HCT116 (cell line): ENCODE measurements around the gene CNTNAP5. TPM values are rescaled to one million over a fixed set of nuclear protein-coding genes. Genes with fewer than 3 reads are reported as not detected.

Experiments
- ATAC-seq: fragments of 200-7000 bp; cut with Tn5 transposase; 2 replicates; pipeline ENCODE4 v1.9.1; 2020; ENCODE audit warnings: mild to moderate bottlenecking, moderate library complexity
- BruUV-seq: library from RNA; stranded (reverse); fragments of 400-500 nt; replicated peaks from 2 replicates; lab custom pipeline; 2021; lab: Mats Ljungman, UMichigan
- CTCF ChIA-PET: fragments of 300-600 bp; sonication (Branson Sonifier 250); formaldehyde crosslinking; loops from one replicate; lab custom pipeline; 2021; ENCODE audit warnings: antibody characterized with exemption; lab: Charles Lee
- POLR2A ChIA-PET: fragments of 300-600, 350-600 bp; sonication (Branson Sonifier 250); formaldehyde crosslinking; loops from one replicate; lab custom pipeline; 2021; ENCODE audit warnings: antibody characterized with exemption; lab: Charles Lee
- RAD21 ChIA-PET, 2 experiments: fragments of 300-600 bp; sonication (Branson Sonifier 250); formaldehyde crosslinking; loops; one replicate each; lab custom pipeline; 2023; ENCODE audit warnings: low total read pairs in 2 of 2; ENCODE audit not compliant: uncharacterized antibody in 2 of 2, unreplicated experiment in 2 of 2, low non-redundant PET in 1 of 2; lab: Charles Lee
- DNase-seq: peaks from one replicate; pipeline ENCODE4 v3.0.0-alpha.2; 2010; ENCODE audit warnings: low read depth, low spot score
- H2AFZ ChIP-seq: fragments of 200-600 bp; shearing (Covaris generic), sonication (generic); 2 replicates; pipeline ENCODE4 v1.6.1; 2017; ENCODE audit warnings: low read depth, mixed run types, mixed read lengths, antibody characterized with exemption, low read length; ENCODE audit not compliant: poor library complexity, severe bottlenecking
- H3K27ac ChIP-seq: 2 replicates; pipeline ENCODE4 v1.5.1; 2012; ENCODE audit warnings: low read depth, low read length
- H3K27me3 ChIP-seq: fragments of 200-600 bp; sonication (generic); 2 replicates; pipeline ENCODE4 v1.6.1; 2016; ENCODE audit warnings: mixed run types, low read length, mixed read lengths; ENCODE audit not compliant: insufficient read depth
- H3K36me3 ChIP-seq, 2 experiments: fragments of 200-500 bp in 1 of 2; fragments of 200-600 bp in 1 of 2; sonication (Bioruptor generic) in 1 of 2; sonication (generic) in 1 of 2; 2 replicates each; pipeline versions ENCODE4 v1.5.1 to v1.6.1; 2014 to 2016; ENCODE audit warnings: low read length in 2 of 2, inconsistent platforms in 1 of 2, mixed read lengths in 1 of 2, mixed run types in 1 of 2; ENCODE audit not compliant: insufficient read depth in 2 of 2, control insufficient read depth in 1 of 2
- H3K4me1 ChIP-seq, 2 experiments: fragments of 200-600 bp in 1 of 2; sonication (generic) in 1 of 2; 2 replicates each; pipeline versions ENCODE4 v1.5.1 to v1.6.1; 2012 to 2017; ENCODE audit warnings: low read length in 2 of 2, inconsistent platforms in 1 of 2, mild to moderate bottlenecking in 1 of 2, mixed read lengths in 1 of 2, mixed run types in 1 of 2, moderate library complexity in 1 of 2; ENCODE audit not compliant: insufficient read depth in 2 of 2, control insufficient read depth in 1 of 2
- H3K4me2 ChIP-seq: fragments of 200-600 bp; sonication (generic); 2 replicates; pipeline ENCODE4 v1.6.1; 2017; ENCODE audit warnings: mixed run types, low read length, mixed read lengths
- H3K4me3 ChIP-seq, 2 experiments: fragments of 200-600 bp in 1 of 2; sonication (generic) in 1 of 2; replicated peaks in 1 of 2; 2 replicates each; pipeline ENCODE4 v1.5.1; 2011 to 2016; ENCODE audit warnings: low read length in 2 of 2, control low read depth in 1 of 2, low read depth in 1 of 2, mild to moderate bottlenecking in 1 of 2, mixed read lengths in 1 of 2, mixed run types in 1 of 2
- H3K79me2 ChIP-seq: fragments of 200-600 bp; sonication (generic); 2 replicates; pipeline ENCODE4 v1.6.1; 2017; ENCODE audit warnings: mild to moderate bottlenecking, mixed run types, low read length, moderate library complexity, mixed read lengths; ENCODE audit not compliant: insufficient read depth
- H3K9ac ChIP-seq: fragments of 200-600 bp; sonication (generic); 2 replicates; pipeline ENCODE4 v1.6.1; 2016; ENCODE audit warnings: low read length, mixed read lengths
- H3K9me2 ChIP-seq: fragments of 200-600 bp; sonication (generic), shearing (Covaris generic); 2 replicates; pipeline ENCODE4 v1.6.1; 2017; ENCODE audit warnings: mixed run types, mild to moderate bottlenecking, moderate library complexity; ENCODE audit not compliant: insufficient read depth
- H3K9me3 ChIP-seq, 2 experiments: fragments of 200-500 bp in 1 of 2; fragments of 200-600 bp in 1 of 2; sonication (Bioruptor generic) in 1 of 2; sonication (generic) in 1 of 2; 2 replicates each; pipeline ENCODE4 v1.6.1; 2014 to 2017; ENCODE audit warnings: low read length in 2 of 2, mixed read lengths in 2 of 2, inconsistent platforms in 1 of 2, low read depth in 1 of 2, mild to moderate bottlenecking in 1 of 2, mixed run types in 1 of 2, moderate library complexity in 1 of 2; ENCODE audit not compliant: control insufficient read depth in 1 of 2, insufficient read depth in 1 of 2
- H4K20me1 ChIP-seq: fragments of 200-600 bp; sonication (generic), shearing (Covaris generic); 2 replicates; pipeline ENCODE4 v1.6.1; 2017; ENCODE audit warnings: mixed run types, mild to moderate bottlenecking, moderate library complexity; ENCODE audit not compliant: insufficient read depth
- CBX3 ChIP-seq: IDR thresholded peaks from 2 replicates; pipeline ENCODE4 v1.6.1; 2012; ENCODE audit warnings: low read depth
- CEBPB ChIP-seq: IDR thresholded peaks from 2 replicates; pipeline ENCODE4 v1.6.1; 2012; ENCODE audit warnings: low read depth
- CTCF ChIP-seq, 3 experiments: fragments of 200-600 bp in 1 of 3; sonication (generic) in 1 of 3; IDR thresholded peaks in 2 of 3; conservative IDR thresholded peaks in 1 of 3; 2 replicates each; pipeline ENCODE4 v1.5.1; 2012 to 2017; ENCODE audit warnings: low read depth in 2 of 3, low read length in 2 of 3, antibody characterized with exemption in 1 of 3, borderline replicate concordance in 1 of 3, control low read depth in 1 of 3, mild to moderate bottlenecking in 1 of 3, mixed read lengths in 1 of 3, mixed run types in 1 of 3, moderate library complexity in 1 of 3; ENCODE audit not compliant: insufficient read depth in 1 of 3
- EGR1 ChIP-seq: IDR thresholded peaks from 2 replicates; pipeline ENCODE4 v1.6.1; 2012; ENCODE audit warnings: low read depth
- EZH2 ChIP-seq: fragments of 200-600 bp; sonication (generic); IDR thresholded peaks from 2 replicates; pipeline ENCODE4 v1.6.1; 2017; ENCODE audit warnings: antibody characterized with exemption, mixed run types
- FOSL1 ChIP-seq: IDR thresholded peaks from 2 replicates; pipeline ENCODE4 v1.6.1; 2012; ENCODE audit warnings: low read depth
- JUND ChIP-seq: IDR thresholded peaks from 2 replicates; pipeline ENCODE4 v1.6.1; 2012
- POLR2A ChIP-seq: IDR thresholded peaks from 2 replicates; pipeline ENCODE4 v1.7.0; 2011; ENCODE audit warnings: borderline replicate concordance; ENCODE audit not compliant: insufficient read depth, insufficient read length; ENCODE audit errors: extremely low read depth
- RAD21 ChIP-seq: IDR thresholded peaks from 2 replicates; pipeline ENCODE4 v1.6.1; 2012; ENCODE audit warnings: low read depth, mild to moderate bottlenecking
- SIN3A ChIP-seq: IDR thresholded peaks from 2 replicates; pipeline ENCODE4 v1.6.1; 2012; ENCODE audit warnings: low read depth
- SP1 ChIP-seq: IDR thresholded peaks from 2 replicates; pipeline ENCODE4 v1.6.1; 2012; ENCODE audit warnings: low read depth
- SRF ChIP-seq: IDR thresholded peaks from 2 replicates; pipeline ENCODE4 v1.6.1; 2012; ENCODE audit warnings: low read depth
- ZNF274 ChIP-seq: fragments of 200-500 bp; sonication (Bioruptor generic); IDR thresholded peaks from 2 replicates; pipeline ENCODE4 v1.6.1; 2014; ENCODE audit warnings: mild to moderate bottlenecking, low read depth, low read length, inconsistent platforms
- intact Hi-C: fragments of 100-400 bp; cut with micrococcal nuclease; formaldehyde crosslinking; loops from 2 replicates; pipeline ENCODE4 v1.10.0; 2022
- total RNA-seq: library from RNA; stranded (reverse); gene quantifications from one replicate; pipeline ENCODE4 v1.2.1, GENCODE V29; 2021; ENCODE audit not compliant: unreplicated experiment
- TF ChIP-seq, protein P1 (sequence below): IDR thresholded peaks from 2 replicates; pipeline ENCODE4 v1.6.1; 2012

The CNTNAP5 gene
- total RNA-seq, 1 experiment from 2014 or later = not detected

- CTCF ChIA-PET = no interaction called here
- POLR2A ChIA-PET = no interaction called here
- Histone ChIP-seq H3K4me2 (no peak overlapping the region), H3K79me2 (no peaks in the 10 kb centered on the region), H3K27ac (no peak overlapping the region), H3K4me3 (no peak overlapping the region), H3K9me3 (peaks cover 6 to 31% of the 10 kb centered on the region in 2 experiments; a peak in 2 of 4 replicates), H3K36me3 (no peaks in the 10 kb centered on the region), H3K4me1 (no peaks in the 10 kb centered on the region), H3K9me2 (no peaks in the 10 kb centered on the region), H4K20me1 (no peaks in the 10 kb centered on the region), H2AFZ (no peak overlapping the region), H3K9ac (no peak overlapping the region), H3K27me3 (no peaks in the 10 kb centered on the region)
- no peak for ATAC-seq
- intact Hi-C loops = no loop called here
- RAD21 ChIA-PET = no interaction called here
- TF ChIP-seq RAD21 = no peak
- no peak for TF ChIP-seq SP1
- no peak for TF ChIP-seq JUND
- no peak for TF ChIP-seq FOSL1
- TF ChIP-seq CBX3 = no peak
- TF ChIP-seq CEBPB = no peak
- TF ChIP-seq EGR1 = no peak
- TF ChIP-seq SIN3A = no peak
- no peak for TF ChIP-seq ZNF274
- TF ChIP-seq POLR2A = no peak
- TF ChIP-seq, protein P1, sequence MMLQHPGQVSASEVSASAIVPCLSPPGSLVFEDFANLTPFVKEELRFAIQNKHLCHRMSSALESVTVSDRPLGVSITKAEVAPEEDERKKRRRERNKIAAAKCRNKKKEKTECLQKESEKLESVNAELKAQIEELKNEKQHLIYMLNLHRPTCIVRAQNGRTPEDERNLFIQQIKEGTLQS = no peak
- TF ChIP-seq SRF = no peak
- no peak for TF ChIP-seq EZH2
- no peak for TF ChIP-seq CTCF (IDR thresholded peaks at IDR 0.05 in 2 of 3, conservative IDR thresholded peaks at IDR 0.05 in 1 of 3; ENCODE audit: borderline replicate concordance in 1 of 3, insufficient read depth in 1 of 3, low read depth in 2 of 3, low read length in 2 of 3)
- BruUV-seq = no TSS peak
- no peak for DNase-seq
These were observed 298.2 kb downstream of the CNTNAP5 start for GRCh38 chr2:124323321-124323720.
